Neuronal stem cell (in vitro differentiated cells): ENCODE measurements around the gene FDXR.

Experiments
- DNase-seq: peaks from one replicate; pipeline ENCODE4 v3.0.0-alpha.2; 2013; ENCODE audit warnings: low spot score
- H2AFZ ChIP-seq: one replicate; pipeline ENCODE4 v1.6.1; 2013; ENCODE audit warnings: mild to moderate bottlenecking, low read length, inconsistent platforms
- H2AK5ac ChIP-seq: 2 replicates; pipeline ENCODE4 v1.6.1; 2013; ENCODE audit warnings: low read depth, mild to moderate bottlenecking, inconsistent platforms, low read length, moderate library complexity, mixed read lengths
- H2BK120ac ChIP-seq: 2 replicates; pipeline ENCODE4 v1.6.1; 2013; ENCODE audit warnings: low read depth, mild to moderate bottlenecking, inconsistent platforms, low read length, moderate library complexity, mixed read lengths
- H2BK12ac ChIP-seq: one replicate; pipeline ENCODE4 v1.6.1; 2013; ENCODE audit warnings: low read length, inconsistent platforms
- H2BK15ac ChIP-seq: 2 replicates; pipeline ENCODE4 v1.6.1; 2013; ENCODE audit warnings: mild to moderate bottlenecking, low read length, inconsistent platforms, mixed read lengths
- H2BK5ac ChIP-seq: one replicate; pipeline ENCODE4 v1.6.1; 2013; ENCODE audit warnings: inconsistent platforms, mild to moderate bottlenecking, low read length, moderate library complexity
- H3K14ac ChIP-seq: one replicate; pipeline ENCODE4 v1.6.1; 2013; ENCODE audit warnings: low read length, inconsistent platforms
- H3K18ac ChIP-seq: 2 replicates; pipeline ENCODE4 v1.6.1; 2013; ENCODE audit warnings: low read length, inconsistent platforms
- H3K23ac ChIP-seq: 2 replicates; pipeline ENCODE4 v1.6.1; 2013; ENCODE audit warnings: low read depth, mild to moderate bottlenecking, mixed read lengths, low read length, inconsistent platforms; ENCODE audit not compliant: poor library complexity
- H3K27ac ChIP-seq: replicated peaks from 3 replicates; pipeline ENCODE4 v1.5.1; 2013; ENCODE audit warnings: low read length, inconsistent platforms
- H3K27me3 ChIP-seq, 3 experiments: 2 replicates each; pipeline ENCODE4 v1.6.1; 2013; ENCODE audit warnings: low read length in 3 of 3, mild to moderate bottlenecking in 2 of 3, inconsistent platforms in 1 of 3, low read depth in 1 of 3, mixed read lengths in 1 of 3, moderate library complexity in 1 of 3; ENCODE audit not compliant: control insufficient read depth in 3 of 3, insufficient read depth in 3 of 3
- H3K36me3 ChIP-seq, 2 donors: replicated peaks in 1 of 2; 2 replicates each; pipeline ENCODE4 v1.6.1; 2013; ENCODE audit warnings: low read length in 2 of 2; ENCODE audit not compliant: control insufficient read depth in 2 of 2, insufficient read depth in 2 of 2
- H3K4ac ChIP-seq: 2 replicates; pipeline ENCODE4 v1.6.1; 2013; ENCODE audit warnings: inconsistent platforms, mild to moderate bottlenecking, low read length, moderate library complexity
- H3K4me1 ChIP-seq, 2 donors: 1 replicate in 1 of 2; 2 replicates in 1 of 2; pipeline ENCODE4 v1.6.1; 2013; ENCODE audit warnings: low read length in 2 of 2, low read depth in 1 of 2; ENCODE audit not compliant: control insufficient read depth in 2 of 2, insufficient read depth in 1 of 2
- H3K4me2 ChIP-seq: one replicate; pipeline ENCODE4 v1.6.1; 2013; ENCODE audit warnings: mild to moderate bottlenecking, low read length, inconsistent platforms; ENCODE audit not compliant: insufficient read depth, poor library complexity, severe bottlenecking
- H3K4me3 ChIP-seq, 2 donors: 2 replicates each; pipeline ENCODE4 v1.5.1; 2013; ENCODE audit warnings: low read length in 2 of 2, mild to moderate bottlenecking in 2 of 2, inconsistent platforms in 1 of 2, moderate library complexity in 1 of 2
- H3K79me1 ChIP-seq: one replicate; pipeline ENCODE4 v1.6.1; 2013; ENCODE audit warnings: low read depth, mild to moderate bottlenecking, inconsistent platforms, low read length, moderate library complexity
- H3K9ac ChIP-seq: one replicate; pipeline ENCODE4 v1.6.1; 2013; ENCODE audit warnings: mild to moderate bottlenecking, low read depth, low read length, inconsistent platforms; ENCODE audit not compliant: poor library complexity
- H3K9me3 ChIP-seq, 2 donors: replicated peaks in 1 of 2; 2 replicates each; pipeline versions ENCODE3 to v1.6.1; 2013; ENCODE audit warnings: low read length in 2 of 2, mild to moderate bottlenecking in 2 of 2, inconsistent platforms in 1 of 2, low read depth in 1 of 2, mixed read lengths in 1 of 2, moderate library complexity in 1 of 2; ENCODE audit not compliant: control insufficient read depth in 2 of 2, insufficient read depth in 1 of 2
- H4K8ac ChIP-seq: one replicate; pipeline ENCODE4 v1.6.1; 2013; ENCODE audit warnings: low read depth, mild to moderate bottlenecking, inconsistent platforms, low read length, moderate library complexity
- H4K91ac ChIP-seq: one replicate; pipeline ENCODE4 v1.6.1; 2013; ENCODE audit warnings: low read length, low read depth, mild to moderate bottlenecking, inconsistent platforms; ENCODE audit not compliant: poor library complexity
- WGBS, 2 donors: extraction: QIAGEN DNeasy Blood & Tissue Kit; methylation state at CpG; one replicate each; pipeline ENCODE4 v1.1.7; 2013; ENCODE audit warnings: missing lambda C conversion rate in 2 of 2, mixed read lengths in 1 of 2; ENCODE audit not compliant: insufficient read length in 2 of 2, insufficient replicate concordance in 1 of 2; ENCODE audit errors: extremely low coverage in 2 of 2; 5-methylcytosine and 5-hydroxymethylcytosine counted together

The FDXR gene

DNA sequence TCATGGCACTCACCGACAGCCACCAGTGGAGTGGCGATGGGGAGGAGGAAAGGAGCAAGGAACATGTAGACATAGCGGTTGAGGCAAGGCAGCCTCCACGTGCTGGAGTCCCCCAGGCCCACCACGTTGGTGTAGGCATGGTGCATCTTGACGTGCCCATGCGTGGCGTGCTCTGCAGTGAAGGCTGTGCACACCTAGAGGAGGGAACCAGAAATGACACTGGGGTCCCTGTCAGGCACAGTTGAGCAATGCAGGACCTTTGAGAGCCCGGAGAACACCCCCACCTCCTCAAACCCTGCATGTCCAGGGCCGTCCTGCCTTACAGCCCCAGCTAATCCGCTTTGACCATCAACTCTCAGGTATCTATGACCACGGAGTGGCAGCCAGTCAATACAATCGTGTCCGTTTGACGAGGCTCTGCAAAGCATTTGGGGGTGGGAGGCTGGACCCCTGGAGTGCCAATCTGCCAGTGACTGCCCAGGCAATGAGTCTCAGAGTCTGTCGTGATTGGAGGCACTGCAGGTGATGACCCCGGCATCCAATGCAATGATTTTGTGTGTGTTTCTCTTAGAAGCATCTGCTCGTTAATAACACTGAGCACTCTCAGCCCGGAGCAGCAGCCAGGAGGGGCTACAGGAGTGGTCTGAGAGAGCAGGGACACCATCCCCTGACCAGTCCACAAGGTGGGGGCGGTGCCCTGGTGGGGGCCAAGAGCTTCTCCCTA is 9.9 kb upstream of the FDXR start:
- Histone ChIP-seq H3K4ac (no peak overlapping the region), H3K4me2 (no peak overlapping the region), H3K18ac (peak overlapping the region; percentile 74), H3K4me1 (peaks cover 0 to 7% of the 10 kb centered on the region in 2 donors), H2BK5ac (peak overlapping the region; percentile 77), H3K9ac (no peak overlapping the region), H3K27me3 (peaks cover 0 to 55% (median 0%) of the 10 kb centered on the region in 3 experiments), H3K27ac (no peak overlapping the region), H2BK15ac (peak overlapping the region; percentile 15), H4K8ac (no peak overlapping the region), H4K91ac (no peak overlapping the region), H3K9me3 (no peaks in the 10 kb centered on the region), H2AFZ (no peak overlapping the region), H2BK12ac (no peak overlapping the region), H3K79me1 (no peaks in the 10 kb centered on the region), H3K14ac (no peak overlapping the region), H2AK5ac (peak overlapping the region; percentile 53), H2BK120ac (no peak overlapping the region), H3K23ac (peak overlapping the region; percentile 69), H3K4me3 (peak overlapping the region in 1 of 2 donors; percentile 31), H3K36me3 (no peaks in the 10 kb centered on the region)
- no CpG with 5 or more reads among the region's 20 CpGs for WGBS, 2 donors
- DNase-seq: no peak

DNA sequence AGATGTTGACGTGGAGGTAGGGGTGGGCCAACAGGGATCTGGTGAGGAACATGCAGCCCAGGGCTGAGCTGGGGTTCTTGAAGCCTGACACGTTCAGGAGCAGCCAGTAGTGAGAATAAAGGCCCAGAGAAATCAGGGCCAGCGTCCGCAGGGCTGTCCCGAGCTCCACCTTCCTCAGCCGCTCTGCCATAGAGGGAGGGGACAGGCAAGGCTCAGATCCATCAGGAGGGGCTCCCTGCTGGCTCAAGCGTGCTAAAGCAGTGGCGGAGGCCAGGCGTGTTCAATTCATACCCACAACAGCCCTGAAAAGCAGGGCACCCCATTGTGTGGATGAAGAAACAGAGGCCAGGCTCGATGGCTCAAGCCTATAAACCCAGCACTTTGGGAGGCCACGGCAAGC is 8.3 kb upstream of the FDXR start:
- no peak overlapping the region for H3K18ac ChIP-seq
- H3K9me3 ChIP-seq: no peaks in the 10 kb centered on the region
- H2AFZ ChIP-seq: no peak overlapping the region
- no peaks in the 10 kb centered on the region for H3K79me1 ChIP-seq
- no peak for DNase-seq
- H3K14ac ChIP-seq: peak overlapping the region; percentile 63
- H3K27me3 ChIP-seq: peaks cover 0 to 65% (median 0%) of the 10 kb centered on the region in 3 experiments
- H3K27ac ChIP-seq: no peak overlapping the region
- no peak overlapping the region for H2BK120ac ChIP-seq
- H3K9ac ChIP-seq: no peak overlapping the region
- no peak overlapping the region for H2BK12ac ChIP-seq
- H3K4ac ChIP-seq: no peak overlapping the region
- H2AK5ac ChIP-seq: no peak overlapping the region
- no peak overlapping the region for H4K91ac ChIP-seq
- H3K36me3 ChIP-seq: no peaks in the 10 kb centered on the region
- H3K4me1 ChIP-seq: peaks cover 0 to 7% of the 10 kb centered on the region in 2 donors
- H2BK5ac ChIP-seq: no peak overlapping the region
- no CpG with 5 or more reads among the region's 11 CpGs for WGBS, 2 donors
- H2BK15ac ChIP-seq: no peak overlapping the region
- no peak overlapping the region for H3K4me3 ChIP-seq
- H3K4me2 ChIP-seq: no peak overlapping the region
- no peak overlapping the region for H4K8ac ChIP-seq
- H3K23ac ChIP-seq: no peak overlapping the region

- no peak overlapping the region for H3K9ac ChIP-seq
- no peak overlapping the region for H4K8ac ChIP-seq
- no peak overlapping the region for H3K23ac ChIP-seq
- H2AFZ ChIP-seq: no peak overlapping the region
- H3K36me3 ChIP-seq: no peaks in the 10 kb centered on the region
- H2BK5ac ChIP-seq: no peak overlapping the region
- H3K14ac ChIP-seq: no peak overlapping the region
- H3K4me1 ChIP-seq: peaks cover 0 to 7% of the 10 kb centered on the region in 2 donors
- H2BK15ac ChIP-seq: no peak overlapping the region
- H2BK12ac ChIP-seq: no peak overlapping the region
- H3K79me1 ChIP-seq: no peaks in the 10 kb centered on the region
- no peak overlapping the region for H2BK120ac ChIP-seq
- DNase-seq: no peak
- no peak overlapping the region for H3K4me2 ChIP-seq
- H3K9me3 ChIP-seq: no peaks in the 10 kb centered on the region
- no peak overlapping the region for H3K27ac ChIP-seq
- H2AK5ac ChIP-seq: no peak overlapping the region
- H4K91ac ChIP-seq: no peak overlapping the region
- H3K18ac ChIP-seq: no peak overlapping the region
- H3K4ac ChIP-seq: no peak overlapping the region
- no peak overlapping the region for H3K4me3 ChIP-seq
- no CpG with 5 or more reads among the region's 16 CpGs for WGBS, 2 donors
- peaks cover 0 to 69% (median 0%) of the 10 kb centered on the region in 3 experiments for H3K27me3 ChIP-seq
These were observed 6.5 kb upstream of the FDXR start for GRCh38 chr17:74879308-74879707.

- Histone ChIP-seq H3K18ac (no peak overlapping the region), H3K4me3 (no peak overlapping the region), H2BK15ac (peak overlapping the region; percentile 14), H2AK5ac (peak overlapping the region; percentile 43), H3K9me3 (no peaks in the 10 kb centered on the region), H3K9ac (no peak overlapping the region), H3K79me1 (no peaks in the 10 kb centered on the region), H2BK120ac (no peak overlapping the region), H3K4me2 (no peak overlapping the region), H3K4me1 (peaks cover 4 to 9% of the 10 kb centered on the region in 2 donors), H3K27me3 (peaks cover 0 to 65% (median 0%) of the 10 kb centered on the region in 3 experiments), H4K8ac (no peak overlapping the region), H3K23ac (no peak overlapping the region), H2AFZ (no peak overlapping the region), H3K14ac (no peak overlapping the region), H3K27ac (no peak overlapping the region), H3K36me3 (no peaks in the 10 kb centered on the region), H2BK5ac (no peak overlapping the region), H4K91ac (no peak overlapping the region), H3K4ac (no peak overlapping the region), H2BK12ac (no peak overlapping the region)
- DNase-seq: no peak
- WGBS, 2 donors: no CpG with 5 or more reads among the region's 2 CpGs
These were observed 5.9 kb upstream of the FDXR start for GRCh38 chr17:74878658-74879057.
